ENCODE results near the gene SENP5. TPM values are rescaled to one million over a fixed set of nuclear protein-coding genes. Genes with fewer than 3 reads are reported as not detected.

Gene SENP5
- polyA plus RNA-seq, 4 donors, result 4.9 to 20.3 (median 5.4) TPM

DNA sequence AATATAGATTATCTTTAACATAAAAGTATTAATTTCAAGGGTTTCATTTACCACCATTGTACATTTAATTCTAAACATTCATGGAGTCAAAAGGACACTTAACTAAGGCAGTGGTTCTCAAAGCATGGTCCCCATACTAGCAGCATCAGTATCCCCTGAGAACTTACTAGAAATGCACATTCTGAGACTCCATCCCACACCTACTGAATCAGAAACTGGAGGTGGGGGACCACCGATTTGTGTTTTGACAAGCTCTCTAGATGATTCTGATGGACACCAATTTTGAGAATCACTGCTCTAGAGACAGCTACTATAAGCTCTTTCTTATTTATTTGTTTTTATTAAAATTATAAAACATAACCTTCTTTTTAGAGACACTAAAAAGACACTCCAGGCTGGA, 34.0 kb downstream of the SENP5 start:
- FAIRE-seq (no peak), DNase-seq (no peak)
- 77 to 93% (median 87%) methylated on average over 1 of the region's 1 CpG for WGBS, 3 donors
- no peak overlapping the region for H3K27ac ChIP-seq (ENCODE audit: low read depth in 1 of 3, low read length in 2 of 3)
- no peaks in the 10 kb centered on the region for H3K4me1 ChIP-seq (ENCODE audit: control insufficient read depth in 3 of 3, insufficient read depth in 2 of 3, low read depth in 1 of 3, low read length in 2 of 3)
- H3K27me3 ChIP-seq (ENCODE audit: control insufficient read depth in 3 of 3, insufficient read depth in 3 of 3, low read length in 3 of 3), result no peaks in the 10 kb centered on the region
- peaks cover 7 to 34% (median 22%) of the 10 kb centered on the region in 3 donors for H3K36me3 ChIP-seq (ENCODE audit: control insufficient read depth in 3 of 3, insufficient read depth in 2 of 3, low read depth in 1 of 3, low read length in 3 of 3)
- no peak overlapping the region for H3K4me3 ChIP-seq (ENCODE audit: low read depth in 1 of 3, low read length in 3 of 3)
- no peaks in the 10 kb centered on the region for H3K9me3 ChIP-seq (ENCODE audit: control insufficient read depth in 2 of 2, insufficient read depth in 1 of 2, low read depth in 1 of 2, low read length in 1 of 2)

DNA sequence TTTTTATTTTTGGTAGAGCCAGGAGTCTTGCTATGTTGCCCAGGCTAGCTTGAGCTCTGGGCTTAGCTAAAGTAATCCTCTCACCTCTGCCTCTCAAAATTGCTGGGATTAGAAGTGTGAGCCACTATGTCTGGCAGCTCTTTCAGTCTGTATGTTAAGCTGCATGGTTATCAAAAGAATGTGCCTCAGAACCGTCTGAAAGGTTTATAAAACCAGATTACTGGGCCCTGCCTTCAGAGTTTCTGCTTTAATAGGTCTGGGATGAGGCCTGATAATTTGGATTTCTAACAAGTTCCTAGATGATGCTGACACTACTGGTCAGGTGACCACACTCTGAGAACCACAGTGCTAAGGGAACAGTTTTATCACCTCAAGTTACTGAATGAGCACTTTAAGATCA, 34.6 kb downstream of the SENP5 start:
- no peaks in the 10 kb centered on the region for H3K27me3 ChIP-seq (ENCODE audit: control insufficient read depth in 3 of 3, insufficient read depth in 3 of 3, low read length in 3 of 3)
- DNase-seq (no peak), FAIRE-seq (no peak)
- H3K27ac ChIP-seq (ENCODE audit: low read depth in 1 of 3, low read length in 2 of 3), result no peak overlapping the region
- H3K9me3 ChIP-seq (ENCODE audit: control insufficient read depth in 2 of 2, insufficient read depth in 1 of 2, low read depth in 1 of 2, low read length in 1 of 2), result no peaks in the 10 kb centered on the region
- H3K4me3 ChIP-seq (ENCODE audit: low read depth in 1 of 3, low read length in 3 of 3), result no peak overlapping the region
- WGBS, 3 donors, result 81 to 90% (median 83%) methylated on average over 1 of the region's 1 CpG
- no peaks in the 10 kb centered on the region for H3K4me1 ChIP-seq (ENCODE audit: control insufficient read depth in 3 of 3, insufficient read depth in 2 of 3, low read depth in 1 of 3, low read length in 2 of 3)
- H3K36me3 ChIP-seq (ENCODE audit: control insufficient read depth in 3 of 3, insufficient read depth in 2 of 3, low read depth in 1 of 3, low read length in 3 of 3), result peaks cover 7 to 36% (median 22%) of the 10 kb centered on the region in 3 donors

DNA sequence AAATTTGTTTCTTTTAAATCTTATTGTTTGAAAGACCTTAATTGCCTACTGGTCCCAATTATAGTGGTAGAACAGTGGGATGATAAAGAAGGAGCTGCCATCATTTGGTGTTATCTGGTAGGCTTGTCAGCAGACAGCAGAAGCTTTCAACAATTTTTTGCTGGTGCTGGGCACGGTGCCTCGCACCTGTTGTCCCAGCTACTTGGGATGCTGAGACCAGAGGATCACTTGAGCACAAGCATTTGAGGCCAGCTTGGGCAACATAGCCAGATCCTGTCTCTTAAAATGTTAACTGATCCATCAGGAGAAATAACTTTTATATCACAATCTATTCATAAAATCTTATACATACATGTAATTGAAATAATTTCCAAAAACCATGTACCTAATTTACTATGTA, 36.0 kb downstream of the SENP5 start:
- Histone ChIP-seq H3K27me3 (ENCODE audit: control insufficient read depth in 3 of 3, insufficient read depth in 3 of 3, low read length in 3 of 3) (no peaks in the 10 kb centered on the region), H3K27ac (ENCODE audit: low read depth in 1 of 3, low read length in 2 of 3) (no peak overlapping the region), H3K9me3 (ENCODE audit: control insufficient read depth in 2 of 2, insufficient read depth in 1 of 2, low read depth in 1 of 2, low read length in 1 of 2) (no peaks in the 10 kb centered on the region), H3K4me1 (ENCODE audit: control insufficient read depth in 3 of 3, insufficient read depth in 2 of 3, low read depth in 1 of 3, low read length in 2 of 3) (no peaks in the 10 kb centered on the region), H3K4me3 (ENCODE audit: low read depth in 1 of 3, low read length in 3 of 3) (no peak overlapping the region), H3K36me3 (ENCODE audit: control insufficient read depth in 3 of 3, insufficient read depth in 2 of 3, low read depth in 1 of 3, low read length in 3 of 3) (peaks cover 9 to 42% (median 22%) of the 10 kb centered on the region in 3 donors)
- 98 to 100% (median 100%) methylated on average over 2 of the region's 2 CpGs for WGBS, 3 donors
- DNase-seq, result no peak
- FAIRE-seq, result no peak

DNA sequence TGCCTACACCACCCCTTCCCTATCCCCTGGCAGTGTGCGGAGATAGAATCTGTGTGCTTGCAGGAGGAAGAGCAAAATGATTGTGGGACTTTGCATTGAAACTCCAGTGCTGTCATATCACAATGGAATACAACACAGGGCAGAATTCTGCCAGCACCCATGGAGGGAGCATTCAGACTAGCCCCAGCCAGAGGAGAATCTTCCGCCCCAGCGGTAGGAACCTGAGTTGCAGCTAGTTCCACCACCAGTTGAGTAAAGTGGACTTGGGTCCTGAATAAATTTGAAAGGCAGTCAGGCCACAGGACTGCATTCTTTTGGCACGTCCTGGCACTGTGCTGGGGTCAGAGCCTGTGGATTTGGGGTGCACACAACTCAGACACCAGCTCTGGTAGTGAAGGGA, 47.1 kb downstream of the SENP5 start:
- WGBS, 3 donors, result 94 to 98% (median 97%) methylated on average over 4 of the region's 4 CpGs
- H3K4me1 ChIP-seq (ENCODE audit: control insufficient read depth in 3 of 3, insufficient read depth in 2 of 3, low read depth in 1 of 3, low read length in 2 of 3), result no peaks in the 10 kb centered on the region
- no peak for FAIRE-seq
- no peaks in the 10 kb centered on the region for H3K27me3 ChIP-seq (ENCODE audit: control insufficient read depth in 3 of 3, insufficient read depth in 3 of 3, low read length in 3 of 3)
- H3K4me3 ChIP-seq (ENCODE audit: low read depth in 1 of 3, low read length in 3 of 3), result no peak overlapping the region
- no peak overlapping the region for H3K27ac ChIP-seq (ENCODE audit: low read depth in 1 of 3, low read length in 2 of 3)
- DNase-seq, result no peak
- H3K9me3 ChIP-seq (ENCODE audit: control insufficient read depth in 2 of 2, insufficient read depth in 1 of 2, low read depth in 1 of 2, low read length in 1 of 2), result peaks cover 0 to 16% of the 10 kb centered on the region in 2 donors
- peaks cover 0 to 20% (median 7%) of the 10 kb centered on the region in 3 donors for H3K36me3 ChIP-seq (ENCODE audit: control insufficient read depth in 3 of 3, insufficient read depth in 2 of 3, low read depth in 1 of 3, low read length in 3 of 3)

DNA sequence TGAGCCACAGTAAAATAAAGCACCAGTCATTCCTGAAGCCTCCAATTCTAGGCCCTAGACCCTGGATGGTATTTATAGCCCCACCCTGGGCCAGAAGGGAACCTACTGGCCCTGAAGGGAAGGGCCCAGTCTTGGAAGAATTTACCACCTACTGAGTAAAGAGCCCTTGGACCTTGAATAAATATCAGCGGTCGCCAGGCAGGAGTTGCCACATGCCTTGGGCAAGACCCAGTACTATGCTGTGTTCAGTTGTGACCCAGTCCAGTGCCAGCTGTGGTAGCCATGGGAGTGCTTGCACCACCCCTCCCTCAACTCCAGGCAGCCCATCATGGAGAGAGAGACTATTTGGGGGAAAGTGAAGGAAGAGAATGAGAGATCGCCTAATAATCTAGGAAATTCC, 47.7 kb downstream of the SENP5 start:
- FAIRE-seq (no peak), DNase-seq (no peak)
- H3K36me3 ChIP-seq (ENCODE audit: control insufficient read depth in 3 of 3, insufficient read depth in 2 of 3, low read depth in 1 of 3, low read length in 3 of 3), result peaks cover 0 to 20% (median 7%) of the 10 kb centered on the region in 3 donors
- 96 to 98% (median 98%) methylated on average over 3 of the region's 3 CpGs for WGBS, 3 donors
- H3K9me3 ChIP-seq (ENCODE audit: control insufficient read depth in 2 of 2, insufficient read depth in 1 of 2, low read depth in 1 of 2, low read length in 1 of 2), result peaks cover 0 to 16% of the 10 kb centered on the region in 2 donors
- H3K27ac ChIP-seq (ENCODE audit: low read depth in 1 of 3, low read length in 2 of 3), result no peak overlapping the region
- no peaks in the 10 kb centered on the region for H3K27me3 ChIP-seq (ENCODE audit: control insufficient read depth in 3 of 3, insufficient read depth in 3 of 3, low read length in 3 of 3)
- H3K4me3 ChIP-seq (ENCODE audit: low read depth in 1 of 3, low read length in 3 of 3), result no peak overlapping the region
- H3K4me1 ChIP-seq (ENCODE audit: control insufficient read depth in 3 of 3, insufficient read depth in 2 of 3, low read depth in 1 of 3, low read length in 2 of 3), result no peaks in the 10 kb centered on the region

DNA sequence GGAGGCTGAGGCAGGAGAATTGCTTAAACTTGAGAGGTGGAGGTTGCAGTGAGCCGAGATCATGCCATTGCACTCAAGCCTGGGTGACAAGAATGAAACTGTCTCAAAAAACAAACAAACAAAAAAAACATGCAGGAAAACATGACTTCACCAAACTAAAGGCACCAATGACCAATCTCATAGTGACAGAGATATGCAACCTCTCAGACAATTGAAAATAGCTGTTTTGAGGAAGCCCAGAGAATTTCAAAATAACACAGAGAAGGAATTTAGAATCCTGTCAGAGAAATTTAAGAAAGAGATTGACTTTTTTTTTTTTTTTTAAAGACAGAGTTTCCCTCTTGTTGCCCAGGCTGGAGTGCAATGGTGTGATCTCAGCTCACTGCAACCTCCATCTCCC, 48.5 kb downstream of the SENP5 start:
- DNase-seq (no peak), FAIRE-seq (no peak)
- Histone ChIP-seq H3K9me3 (ENCODE audit: control insufficient read depth in 2 of 2, insufficient read depth in 1 of 2, low read depth in 1 of 2, low read length in 1 of 2) (peaks cover 0 to 16% of the 10 kb centered on the region in 2 donors), H3K4me3 (ENCODE audit: low read depth in 1 of 3, low read length in 3 of 3) (no peak overlapping the region), H3K4me1 (ENCODE audit: control insufficient read depth in 3 of 3, insufficient read depth in 2 of 3, low read depth in 1 of 3, low read length in 2 of 3) (no peaks in the 10 kb centered on the region), H3K27ac (ENCODE audit: low read depth in 1 of 3, low read length in 2 of 3) (no peak overlapping the region), H3K27me3 (ENCODE audit: control insufficient read depth in 3 of 3, insufficient read depth in 3 of 3, low read length in 3 of 3) (no peaks in the 10 kb centered on the region), H3K36me3 (ENCODE audit: control insufficient read depth in 3 of 3, insufficient read depth in 2 of 3, low read depth in 1 of 3, low read length in 3 of 3) (peaks cover 0 to 20% (median 7%) of the 10 kb centered on the region in 3 donors)
- WGBS, 3 donors, result 97 to 100% (median 100%) methylated on average over 1 of the region's 1 CpG

DNA sequence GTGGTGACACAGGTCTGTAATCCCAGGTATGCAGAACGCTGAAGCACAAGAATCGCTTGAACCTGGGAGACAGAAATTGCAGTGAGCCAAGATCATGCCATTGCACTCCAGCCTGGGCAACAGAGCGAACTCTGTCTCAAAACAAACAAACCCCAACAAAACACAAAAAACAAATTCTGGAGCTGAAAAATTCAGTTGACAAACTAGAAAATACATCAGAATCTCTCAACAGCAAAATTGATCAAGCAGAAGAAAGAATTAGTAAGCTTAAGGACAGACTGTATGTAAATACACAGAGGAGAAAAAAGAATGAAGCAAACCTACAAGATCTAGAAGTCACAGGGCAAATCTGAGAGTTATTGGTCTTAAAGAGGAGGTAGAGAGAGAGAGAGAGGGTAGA, 49.3 kb downstream of the SENP5 start:
- no peaks in the 10 kb centered on the region for H3K4me1 ChIP-seq (ENCODE audit: control insufficient read depth in 3 of 3, insufficient read depth in 2 of 3, low read depth in 1 of 3, low read length in 2 of 3)
- DNase-seq (no peak), FAIRE-seq (no peak)
- H3K4me3 ChIP-seq (ENCODE audit: low read depth in 1 of 3, low read length in 3 of 3), result no peak overlapping the region
- 98 to 100% (median 99%) methylated on average over 3 of the region's 3 CpGs for WGBS, 3 donors
- H3K27ac ChIP-seq (ENCODE audit: low read depth in 1 of 3, low read length in 2 of 3), result no peak overlapping the region
- H3K9me3 ChIP-seq (ENCODE audit: control insufficient read depth in 2 of 2, insufficient read depth in 1 of 2, low read depth in 1 of 2, low read length in 1 of 2), result peaks cover 0 to 16% of the 10 kb centered on the region in 2 donors
- peaks cover 0 to 20% (median 7%) of the 10 kb centered on the region in 3 donors for H3K36me3 ChIP-seq (ENCODE audit: control insufficient read depth in 3 of 3, insufficient read depth in 2 of 3, low read depth in 1 of 3, low read length in 3 of 3)
- H3K27me3 ChIP-seq (ENCODE audit: control insufficient read depth in 3 of 3, insufficient read depth in 3 of 3, low read length in 3 of 3), result no peaks in the 10 kb centered on the region

DNA sequence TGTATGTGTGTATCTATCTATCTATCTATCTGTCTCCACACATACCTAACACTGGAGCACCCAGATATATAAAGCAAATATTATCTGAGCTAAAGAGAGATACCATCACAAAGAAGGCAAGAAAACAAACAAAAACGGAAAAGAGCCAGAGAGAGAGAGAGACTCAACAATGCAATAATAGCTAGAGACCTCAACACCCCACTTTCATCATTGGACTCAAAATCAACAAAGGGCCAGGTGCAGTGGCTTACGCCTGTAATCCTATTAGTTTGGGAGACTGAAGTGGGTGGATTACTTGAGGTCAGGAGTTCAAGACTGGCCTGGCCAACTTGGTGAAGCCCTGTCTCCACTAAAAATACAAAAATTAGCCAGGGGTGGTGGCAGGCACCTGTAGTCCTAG, 51.2 kb downstream of the SENP5 start:
- 80 to 94% (median 89%) methylated on average over 2 of the region's 2 CpGs for WGBS, 3 donors
- Histone ChIP-seq H3K27me3 (ENCODE audit: control insufficient read depth in 3 of 3, insufficient read depth in 3 of 3, low read length in 3 of 3) (no peaks in the 10 kb centered on the region), H3K27ac (ENCODE audit: low read depth in 1 of 3, low read length in 2 of 3) (no peak overlapping the region), H3K4me1 (ENCODE audit: control insufficient read depth in 3 of 3, insufficient read depth in 2 of 3, low read depth in 1 of 3, low read length in 2 of 3) (no peaks in the 10 kb centered on the region), H3K4me3 (ENCODE audit: low read depth in 1 of 3, low read length in 3 of 3) (no peak overlapping the region), H3K36me3 (ENCODE audit: control insufficient read depth in 3 of 3, insufficient read depth in 2 of 3, low read depth in 1 of 3, low read length in 3 of 3) (peaks cover 0 to 28% (median 7%) of the 10 kb centered on the region in 3 donors), H3K9me3 (ENCODE audit: control insufficient read depth in 2 of 2, insufficient read depth in 1 of 2, low read depth in 1 of 2, low read length in 1 of 2) (peaks cover 0 to 16% of the 10 kb centered on the region in 2 donors)
- DNase-seq, result no peak
- no peak for FAIRE-seq

DNA sequence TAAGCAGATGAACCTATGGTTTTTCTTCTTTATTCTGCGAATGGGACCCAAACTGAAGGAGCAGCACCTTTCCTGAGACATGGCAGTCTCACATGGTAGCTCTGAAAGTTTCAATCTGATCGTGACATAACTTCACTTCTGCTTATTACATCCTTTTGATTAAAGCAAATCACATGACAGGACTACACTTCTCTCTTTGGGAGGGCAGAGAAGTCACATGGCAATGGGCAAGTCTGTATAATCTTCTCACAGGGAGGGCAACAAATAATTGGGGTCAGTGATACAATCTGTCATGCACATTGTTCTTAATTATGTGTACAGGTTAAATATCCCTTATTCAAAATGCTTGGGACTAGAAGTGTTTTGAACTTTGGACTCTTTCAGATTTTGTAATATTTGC, 53.0 kb downstream of the SENP5 start:
- WGBS, 3 donors, result 63 to 84% (median 70%) methylated on average over 2 of the region's 2 CpGs
- Histone ChIP-seq H3K36me3 (ENCODE audit: control insufficient read depth in 3 of 3, insufficient read depth in 2 of 3, low read depth in 1 of 3, low read length in 3 of 3) (peaks cover 0 to 16% (median 1%) of the 10 kb centered on the region in 3 donors), H3K27me3 (ENCODE audit: control insufficient read depth in 3 of 3, insufficient read depth in 3 of 3, low read length in 3 of 3) (no peaks in the 10 kb centered on the region), H3K4me3 (ENCODE audit: low read depth in 1 of 3, low read length in 3 of 3) (no peak overlapping the region), H3K4me1 (ENCODE audit: control insufficient read depth in 3 of 3, insufficient read depth in 2 of 3, low read depth in 1 of 3, low read length in 2 of 3) (no peaks in the 10 kb centered on the region), H3K27ac (ENCODE audit: low read depth in 1 of 3, low read length in 2 of 3) (no peak overlapping the region), H3K9me3 (ENCODE audit: control insufficient read depth in 2 of 2, insufficient read depth in 1 of 2, low read depth in 1 of 2, low read length in 1 of 2) (peaks cover 0 to 7% of the 10 kb centered on the region in 2 donors)
- no peak for DNase-seq
- no peak for FAIRE-seq

Data from small intestine (tissue), 7 donors.